Body of pancreas (tissue), 4 donors: ENCODE results near the gene RRAS.

Source experiments
- CTCF ChIP-seq, 7 experiments: fragments of 450-650 bp in 4 of 7; fragments of 200-600 bp in 3 of 7; sonication (generic) in 3 of 7; IDR thresholded peaks; one replicate each; pipeline ENCODE4 v1.5.1; 2016 to 2019; ENCODE audit warnings: antibody characterized with exemption in 7 of 7
- POLR2A ChIP-seq, 3 donors: fragments of 450-650 bp; IDR thresholded peaks; one replicate each; pipeline ENCODE4 v1.6.1; 2016; ENCODE audit warnings: antibody characterized with exemption in 3 of 3, mild to moderate bottlenecking in 2 of 3

GRCh38 chr19:49601482-49602038 lies 38.4 kb downstream of the RRAS start:
- TF ChIP-seq CTCF (IDR thresholded peaks at IDR 0.05) (no peak), POLR2A (IDR thresholded peaks at IDR 0.05) (no peak)
